HUES48 (cell line): ENCODE results near the gene PRRT4.
A peak's percentile ranks its signal among the peaks of the same experiment; 100 is the strongest.

Source experiments
- H3K27ac ChIP-seq: one replicate; pipeline ENCODE4 v1.7.0; 2013; ENCODE audit warnings: low read depth, low read length, inconsistent platforms
- H3K27me3 ChIP-seq: 2 replicates; pipeline ENCODE4 v1.6.1; 2013; ENCODE audit warnings: mild to moderate bottlenecking, low read length; ENCODE audit not compliant: control insufficient read depth, insufficient read depth
- H3K36me3 ChIP-seq: 2 replicates; pipeline ENCODE4 v1.6.1; 2013; ENCODE audit warnings: low read length; ENCODE audit not compliant: control insufficient read depth, insufficient read depth
- H3K4me1 ChIP-seq: 2 replicates; pipeline ENCODE4 v1.6.1; 2013; ENCODE audit warnings: mild to moderate bottlenecking, low read length; ENCODE audit not compliant: control insufficient read depth, insufficient read depth
- H3K4me3 ChIP-seq: 2 replicates; pipeline ENCODE4 v1.5.1; 2013; ENCODE audit warnings: mild to moderate bottlenecking, low read depth, low read length
- H3K9ac ChIP-seq: 2 replicates; pipeline ENCODE4 v1.6.1; 2013; ENCODE audit warnings: mild to moderate bottlenecking, low read depth, low read length, moderate library complexity
- H3K9me3 ChIP-seq: 2 replicates; pipeline ENCODE4 v1.6.1; 2013; ENCODE audit warnings: low read length; ENCODE audit not compliant: control insufficient read depth, insufficient read depth

PRRT4 gene

GRCh38 chr7:128341733-128342132 is 19.8 kb downstream of the PRRT4 start:
- Histone ChIP-seq H3K4me1 (peaks cover 6% of the 10 kb centered on the region), H3K27ac (no peak overlapping the region), H3K9ac (no peak overlapping the region), H3K4me3 (peak overlapping the region; percentile 88), H3K9me3 (no peaks in the 10 kb centered on the region), H3K36me3 (peaks cover 45% of the 10 kb centered on the region), H3K27me3 (no peaks in the 10 kb centered on the region)

- peaks cover 95% of the 10 kb centered on the region for H3K36me3 ChIP-seq
- no peak overlapping the region for H3K4me3 ChIP-seq
- no peak overlapping the region for H3K9ac ChIP-seq
- no peak overlapping the region for H3K27ac ChIP-seq
- no peaks in the 10 kb centered on the region for H3K27me3 ChIP-seq
- no peaks in the 10 kb centered on the region for H3K4me1 ChIP-seq
- no peaks in the 10 kb centered on the region for H3K9me3 ChIP-seq
Observed at GRCh38 chr7:128335730-128336129, 25.8 kb downstream of the PRRT4 start.

- H3K9me3 ChIP-seq, result no peaks in the 10 kb centered on the region
- H3K27me3 ChIP-seq, result no peaks in the 10 kb centered on the region
- H3K27ac ChIP-seq, result no peak overlapping the region
- no peak overlapping the region for H3K9ac ChIP-seq
- peaks cover 85% of the 10 kb centered on the region for H3K36me3 ChIP-seq
- H3K4me3 ChIP-seq, result no peak overlapping the region
- no peaks in the 10 kb centered on the region for H3K4me1 ChIP-seq
Observed at GRCh38 chr7:128324368-128324680, 37.2 kb downstream of the PRRT4 start.

- peaks cover 88% of the 10 kb centered on the region for H3K36me3 ChIP-seq
- H3K9me3 ChIP-seq, result no peaks in the 10 kb centered on the region
- H3K27me3 ChIP-seq, result no peaks in the 10 kb centered on the region
Observed at GRCh38 chr7:128323459-128324367, 37.8 kb downstream of the PRRT4 start.

GRCh38 chr7:128323040-128323439 is 38.5 kb downstream of the PRRT4 start:
- Histone ChIP-seq H3K27ac (no peak overlapping the region), H3K36me3 (peaks cover 88% of the 10 kb centered on the region)

More at GRCh38 chr7:128323459-128324367, 37.8 kb downstream of the PRRT4 start:
- Histone ChIP-seq H3K27ac (no peak overlapping the region), H3K9ac (no peak overlapping the region), H3K4me1 (no peaks in the 10 kb centered on the region), H3K4me3 (no peak overlapping the region)

GRCh38 chr7:128322040-128322643 is 39.3 kb downstream of the PRRT4 start:
- Histone ChIP-seq H3K9ac (no peak overlapping the region), H3K4me3 (no peak overlapping the region), H3K27me3 (no peaks in the 10 kb centered on the region), H3K9me3 (no peaks in the 10 kb centered on the region), H3K36me3 (peaks cover 88% of the 10 kb centered on the region), H3K27ac (no peak overlapping the region), H3K4me1 (no peaks in the 10 kb centered on the region)

More at GRCh38 chr7:128323040-128323439, 38.5 kb downstream of the PRRT4 start:
- Histone ChIP-seq H3K9ac (no peak overlapping the region), H3K27me3 (no peaks in the 10 kb centered on the region), H3K9me3 (no peaks in the 10 kb centered on the region), H3K4me1 (no peaks in the 10 kb centered on the region), H3K4me3 (no peak overlapping the region)

GRCh38 chr7:128321044-128321422 is 40.5 kb downstream of the PRRT4 start:
- H3K4me1 ChIP-seq, result no peaks in the 10 kb centered on the region
- no peak overlapping the region for H3K27ac ChIP-seq
- H3K9me3 ChIP-seq, result no peaks in the 10 kb centered on the region
- no peak overlapping the region for H3K4me3 ChIP-seq
- H3K36me3 ChIP-seq, result peaks cover 86% of the 10 kb centered on the region
- no peak overlapping the region for H3K9ac ChIP-seq
- H3K27me3 ChIP-seq, result no peaks in the 10 kb centered on the region

- no peak overlapping the region for H3K27ac ChIP-seq
- H3K4me3 ChIP-seq, result no peak overlapping the region
- no peaks in the 10 kb centered on the region for H3K9me3 ChIP-seq
- no peaks in the 10 kb centered on the region for H3K4me1 ChIP-seq
- H3K9ac ChIP-seq, result no peak overlapping the region
- peaks cover 87% of the 10 kb centered on the region for H3K36me3 ChIP-seq
- no peaks in the 10 kb centered on the region for H3K27me3 ChIP-seq
Observed at GRCh38 chr7:128318691-128319090, 42.8 kb downstream of the PRRT4 start.

- Histone ChIP-seq H3K9ac (no peak overlapping the region), H3K4me1 (no peaks in the 10 kb centered on the region), H3K27ac (no peak overlapping the region)
Observed at GRCh38 chr7:128311013-128311412, 50.5 kb downstream of the PRRT4 start.

GRCh38 chr7:128310499-128310898 is 51.0 kb downstream of the PRRT4 start:
- no peak overlapping the region for H3K4me3 ChIP-seq
- no peaks in the 10 kb centered on the region for H3K9me3 ChIP-seq
- H3K9ac ChIP-seq, result no peak overlapping the region
- H3K4me1 ChIP-seq, result no peaks in the 10 kb centered on the region
- H3K27ac ChIP-seq, result no peak overlapping the region
- peaks cover 95% of the 10 kb centered on the region for H3K36me3 ChIP-seq
- H3K27me3 ChIP-seq, result no peaks in the 10 kb centered on the region

More at GRCh38 chr7:128311013-128311412, 50.5 kb downstream of the PRRT4 start:
- H3K9me3 ChIP-seq, result no peaks in the 10 kb centered on the region
- no peaks in the 10 kb centered on the region for H3K27me3 ChIP-seq
- no peak overlapping the region for H3K4me3 ChIP-seq
- peaks cover 95% of the 10 kb centered on the region for H3K36me3 ChIP-seq

GRCh38 chr7:128309976-128310375 is 51.5 kb downstream of the PRRT4 start:
- Histone ChIP-seq H3K9ac (no peak overlapping the region), H3K4me3 (no peak overlapping the region), H3K27me3 (no peaks in the 10 kb centered on the region), H3K9me3 (no peaks in the 10 kb centered on the region), H3K36me3 (peaks cover 94% of the 10 kb centered on the region), H3K27ac (no peak overlapping the region), H3K4me1 (no peaks in the 10 kb centered on the region)
